GM18502 (cell line): ENCODE results near the gene PSME3IP1.
A peak's percentile ranks its signal among the peaks of the same experiment; 100 is the strongest.

Experiments used
- ATAC-seq: cut with Tn5 transposase; IDR thresholded peaks from one replicate; pipeline ENCODE4 v1.9.1; 2021; ENCODE audit warnings: mild to moderate bottlenecking; ENCODE audit not compliant: unreplicated experiment, poor library complexity

Gene PSME3IP1

GRCh38 chr16:57185945-57186871 lies at the start of gene PSME3IP1, which contains the start of gene RSPRY1:
Gene PSME3IP1, minus strand, starts transcription at chr16:57186039. Its CDS starts 12,185 bp downstream, at chr16:57173854.
Gene RSPRY1, plus strand, starts transcription at chr16:57186329. Its CDS starts 18,330 bp downstream, at chr16:57204659.
- ATAC-seq = peak; percentile 89

- ATAC-seq = peak; percentile 44
These were observed 49.5 kb upstream of the PSME3IP1 start for GRCh38 chr16:57235128-57236021.

- ATAC-seq = no peak
These were observed 48.9 kb upstream of the PSME3IP1 start for GRCh38 chr16:57234707-57235092.

- ATAC-seq = no peak
These were observed 48.3 kb upstream of the PSME3IP1 start for GRCh38 chr16:57233944-57234706.

GRCh38 chr16:57231821-57232350 lies 46.0 kb upstream of the PSME3IP1 start:
- no peak for ATAC-seq

- ATAC-seq = no peak
These were observed 43.2 kb upstream of the PSME3IP1 start for GRCh38 chr16:57229079-57229478.

- ATAC-seq = no peak
These were observed 41.1 kb upstream of the PSME3IP1 start for GRCh38 chr16:57226701-57227621.

GRCh38 chr16:57225978-57226377 lies 40.1 kb upstream of the PSME3IP1 start:
- ATAC-seq = no peak

GRCh38 chr16:57224651-57225335 lies 39.0 kb upstream of the PSME3IP1 start:
- ATAC-seq = no peak

GRCh38 chr16:57223057-57223456 lies 37.2 kb upstream of the PSME3IP1 start:
- ATAC-seq = no peak

GRCh38 chr16:57216968-57217367 lies 31.1 kb upstream of the PSME3IP1 start:
- no peak for ATAC-seq

GRCh38 chr16:57213462-57213861 lies 27.6 kb upstream of the PSME3IP1 start:
- ATAC-seq = no peak

GRCh38 chr16:57209780-57210179 lies 23.9 kb upstream of the PSME3IP1 start:
- no peak for ATAC-seq

- ATAC-seq = no peak
These were observed 23.1 kb upstream of the PSME3IP1 start for GRCh38 chr16:57208926-57209325.

GRCh38 chr16:57204675-57205074 lies 18.8 kb upstream of the PSME3IP1 start:
- ATAC-seq = no peak

- ATAC-seq = no peak
These were observed 17.6 kb upstream of the PSME3IP1 start for GRCh38 chr16:57203451-57203850.

GRCh38 chr16:57202095-57202886 lies 16.5 kb upstream of the PSME3IP1 start:
- no peak for ATAC-seq
